Measurements from ENCODE around the gene FYB2.
"Not testable (repeated sequence)": the region's sequence is repeated elsewhere in the genome, so short reads cannot be mapped to it uniquely, and the experiment has no call there.

The FYB2 gene

GRCh38 chr1:56790036-56790435, 29.2 kb downstream of the FYB2 start:
- no peaks in the 10 kb centered on the region for H3K9me3 ChIP-seq (ENCODE audit: control insufficient read depth, low read length)
- no peak overlapping the region for H3K27ac ChIP-seq (ENCODE audit: low read depth, low read length, severe bottlenecking)
- no peaks in the 10 kb centered on the region for H3K36me3 ChIP-seq (ENCODE audit: control insufficient read depth, insufficient read depth, low read length)
- 60% methylated on average over 1 of the region's 3 CpGs; no CpG with 5 or more reads in 1 of the 2 experiments for WGBS, 2 experiments (ENCODE audit: insufficient coverage in 2 of 2)
- no peaks in the 10 kb centered on the region for H3K4me1 ChIP-seq (ENCODE audit: control insufficient read depth, insufficient read depth, low read length, poor library complexity, severe bottlenecking)
- no peak overlapping the region for H3K4me3 ChIP-seq (ENCODE audit: extremely low read depth, insufficient read depth, low read length, poor library complexity, severe bottlenecking)

- Histone ChIP-seq H3K4me3 (ENCODE audit: extremely low read depth, insufficient read depth, low read length, poor library complexity, severe bottlenecking) (no peak overlapping the region), H3K4me1 (ENCODE audit: control insufficient read depth, insufficient read depth, low read length, poor library complexity, severe bottlenecking) (no peaks in the 10 kb centered on the region), H3K9me3 (ENCODE audit: control insufficient read depth, low read length) (no peaks in the 10 kb centered on the region), H3K36me3 (ENCODE audit: control insufficient read depth, insufficient read depth, low read length) (no peaks in the 10 kb centered on the region), H3K27ac (ENCODE audit: low read depth, low read length, severe bottlenecking) (no peak overlapping the region)
- 70 to 99% methylated on average over 2 to 5 of the region's 6 CpGs for WGBS, 2 experiments (ENCODE audit: insufficient coverage in 2 of 2)
Measured at GRCh38 chr1:56788588-56788987, 30.6 kb downstream of the FYB2 start.

GRCh38 chr1:56788102-56788501, 31.1 kb downstream of the FYB2 start:
- Histone ChIP-seq H3K9me3 (ENCODE audit: control insufficient read depth, low read length) (no peaks in the 10 kb centered on the region), H3K27ac (ENCODE audit: low read depth, low read length, severe bottlenecking) (no peak overlapping the region), H3K4me3 (ENCODE audit: extremely low read depth, insufficient read depth, low read length, poor library complexity, severe bottlenecking) (no peak overlapping the region), H3K36me3 (ENCODE audit: control insufficient read depth, insufficient read depth, low read length) (no peaks in the 10 kb centered on the region), H3K4me1 (ENCODE audit: control insufficient read depth, insufficient read depth, low read length, poor library complexity, severe bottlenecking) (no peaks in the 10 kb centered on the region)

GRCh38 chr1:56787330-56787729, 31.9 kb downstream of the FYB2 start:
- Histone ChIP-seq H3K4me3 (ENCODE audit: extremely low read depth, insufficient read depth, low read length, poor library complexity, severe bottlenecking) (no peak overlapping the region), H3K36me3 (ENCODE audit: control insufficient read depth, insufficient read depth, low read length) (no peaks in the 10 kb centered on the region), H3K4me1 (ENCODE audit: control insufficient read depth, insufficient read depth, low read length, poor library complexity, severe bottlenecking) (no peaks in the 10 kb centered on the region), H3K27ac (ENCODE audit: low read depth, low read length, severe bottlenecking) (no peak overlapping the region), H3K9me3 (ENCODE audit: control insufficient read depth, low read length) (no peaks in the 10 kb centered on the region)
- no CpG with 5 or more reads among the region's 1 CpG for WGBS, 2 experiments (ENCODE audit: insufficient coverage in 2 of 2)

- no peaks in the 10 kb centered on the region for H3K9me3 ChIP-seq (ENCODE audit: control insufficient read depth, low read length)
- H3K4me3 ChIP-seq (ENCODE audit: extremely low read depth, insufficient read depth, low read length, poor library complexity, severe bottlenecking) = no peak overlapping the region
- no peaks in the 10 kb centered on the region for H3K4me1 ChIP-seq (ENCODE audit: control insufficient read depth, insufficient read depth, low read length, poor library complexity, severe bottlenecking)
- H3K36me3 ChIP-seq (ENCODE audit: control insufficient read depth, insufficient read depth, low read length) = no peaks in the 10 kb centered on the region
- no peak overlapping the region for H3K27ac ChIP-seq (ENCODE audit: low read depth, low read length, severe bottlenecking)
Measured at GRCh38 chr1:56782773-56783172, 36.4 kb downstream of the FYB2 start.

GRCh38 chr1:56780826-56781225, 38.4 kb downstream of the FYB2 start:
- Histone ChIP-seq H3K4me1 (ENCODE audit: control insufficient read depth, insufficient read depth, low read length, poor library complexity, severe bottlenecking) (no peaks in the 10 kb centered on the region), H3K36me3 (ENCODE audit: control insufficient read depth, insufficient read depth, low read length) (no peaks in the 10 kb centered on the region), H3K4me3 (ENCODE audit: extremely low read depth, insufficient read depth, low read length, poor library complexity, severe bottlenecking) (no peak overlapping the region), H3K9me3 (ENCODE audit: control insufficient read depth, low read length) (no peaks in the 10 kb centered on the region), H3K27ac (ENCODE audit: low read depth, low read length, severe bottlenecking) (no peak overlapping the region)
- WGBS, 2 experiments (ENCODE audit: insufficient coverage in 2 of 2) = 69 to 70% methylated on average over 3 of the region's 3 CpGs

GRCh38 chr1:56780128-56780750, 39.0 kb downstream of the FYB2 start:
- H3K4me1 ChIP-seq (ENCODE audit: control insufficient read depth, insufficient read depth, low read length, poor library complexity, severe bottlenecking) = no peaks in the 10 kb centered on the region
- no peaks in the 10 kb centered on the region for H3K36me3 ChIP-seq (ENCODE audit: control insufficient read depth, insufficient read depth, low read length)
- H3K4me3 ChIP-seq (ENCODE audit: extremely low read depth, insufficient read depth, low read length, poor library complexity, severe bottlenecking) = no peak overlapping the region
- 82% methylated on average over 3 of the region's 3 CpGs; no CpG with 5 or more reads in 1 of the 2 experiments for WGBS, 2 experiments (ENCODE audit: insufficient coverage in 2 of 2)
- H3K27ac ChIP-seq (ENCODE audit: low read depth, low read length, severe bottlenecking) = no peak overlapping the region
- H3K9me3 ChIP-seq (ENCODE audit: control insufficient read depth, low read length) = no peaks in the 10 kb centered on the region

- no peak overlapping the region for H3K27ac ChIP-seq (ENCODE audit: low read depth, low read length, severe bottlenecking)
- no peaks in the 10 kb centered on the region for H3K4me1 ChIP-seq (ENCODE audit: control insufficient read depth, insufficient read depth, low read length, poor library complexity, severe bottlenecking)
- H3K36me3 ChIP-seq (ENCODE audit: control insufficient read depth, insufficient read depth, low read length) = no peaks in the 10 kb centered on the region
- H3K9me3 ChIP-seq (ENCODE audit: control insufficient read depth, low read length) = no peaks in the 10 kb centered on the region
- 100% methylated on average over 1 of the region's 1 CpG for WGBS, 2 experiments (ENCODE audit: insufficient coverage in 2 of 2)
- no peak overlapping the region for H3K4me3 ChIP-seq (ENCODE audit: extremely low read depth, insufficient read depth, low read length, poor library complexity, severe bottlenecking)
Measured at GRCh38 chr1:56777972-56778371, 41.2 kb downstream of the FYB2 start.

GRCh38 chr1:56774732-56775131, 44.5 kb downstream of the FYB2 start:
- H3K9me3 ChIP-seq (ENCODE audit: control insufficient read depth, low read length); H3K36me3 ChIP-seq (ENCODE audit: control insufficient read depth, insufficient read depth, low read length); H3K4me3 ChIP-seq (ENCODE audit: extremely low read depth, insufficient read depth, low read length, poor library complexity, severe bottlenecking); H3K27ac ChIP-seq (ENCODE audit: low read depth, low read length, severe bottlenecking); H3K4me1 ChIP-seq (ENCODE audit: control insufficient read depth, insufficient read depth, low read length, poor library complexity, severe bottlenecking): not testable (repeated sequence)

- no peaks in the 10 kb centered on the region for H3K4me1 ChIP-seq (ENCODE audit: control insufficient read depth, insufficient read depth, low read length, poor library complexity, severe bottlenecking)
- 96% methylated on average over 3 of the region's 6 CpGs; no CpG with 5 or more reads in 1 of the 2 experiments for WGBS, 2 experiments (ENCODE audit: insufficient coverage in 2 of 2)
- no peaks in the 10 kb centered on the region for H3K9me3 ChIP-seq (ENCODE audit: control insufficient read depth, low read length)
- no peaks in the 10 kb centered on the region for H3K36me3 ChIP-seq (ENCODE audit: control insufficient read depth, insufficient read depth, low read length)
- H3K27ac ChIP-seq (ENCODE audit: low read depth, low read length, severe bottlenecking) = no peak overlapping the region
- H3K4me3 ChIP-seq (ENCODE audit: extremely low read depth, insufficient read depth, low read length, poor library complexity, severe bottlenecking) = no peak overlapping the region
Measured at GRCh38 chr1:56774067-56774609, 45.1 kb downstream of the FYB2 start.

- 70 to 89% methylated on average over 1 to 2 of the region's 2 CpGs for WGBS, 2 experiments (ENCODE audit: insufficient coverage in 2 of 2)
- no peaks in the 10 kb centered on the region for H3K4me1 ChIP-seq (ENCODE audit: control insufficient read depth, insufficient read depth, low read length, poor library complexity, severe bottlenecking)
- H3K9me3 ChIP-seq (ENCODE audit: control insufficient read depth, low read length) = no peaks in the 10 kb centered on the region
- no peak overlapping the region for H3K27ac ChIP-seq (ENCODE audit: low read depth, low read length, severe bottlenecking)
- H3K4me3 ChIP-seq (ENCODE audit: extremely low read depth, insufficient read depth, low read length, poor library complexity, severe bottlenecking) = no peak overlapping the region
- no peaks in the 10 kb centered on the region for H3K36me3 ChIP-seq (ENCODE audit: control insufficient read depth, insufficient read depth, low read length)
Measured at GRCh38 chr1:56773341-56774066, 45.7 kb downstream of the FYB2 start.
